Neural cell (in vitro differentiated cells): ENCODE results near the gene TANC2.

Experiments used
- RAD21 ChIP-seq: fragments of 450-650 bp; conservative IDR thresholded peaks from 2 replicates; pipeline ENCODE4 v1.6.1; 2014; ENCODE audit warnings: antibody characterized with exemption, mild to moderate bottlenecking, moderate library complexity
- REST ChIP-seq: IDR thresholded peaks from 2 replicates; pipeline ENCODE4 v1.6.1; 2012; ENCODE audit warnings: borderline replicate concordance
- TF ChIP-seq, protein P1 (sequence below): fragments of 450-650 bp; IDR thresholded peaks from 2 replicates; pipeline ENCODE4 v1.5.1; 2014; ENCODE audit warnings: antibody characterized with exemption, mild to moderate bottlenecking, moderate library complexity; ENCODE audit not compliant: poor library complexity, severe bottlenecking

DNA sequence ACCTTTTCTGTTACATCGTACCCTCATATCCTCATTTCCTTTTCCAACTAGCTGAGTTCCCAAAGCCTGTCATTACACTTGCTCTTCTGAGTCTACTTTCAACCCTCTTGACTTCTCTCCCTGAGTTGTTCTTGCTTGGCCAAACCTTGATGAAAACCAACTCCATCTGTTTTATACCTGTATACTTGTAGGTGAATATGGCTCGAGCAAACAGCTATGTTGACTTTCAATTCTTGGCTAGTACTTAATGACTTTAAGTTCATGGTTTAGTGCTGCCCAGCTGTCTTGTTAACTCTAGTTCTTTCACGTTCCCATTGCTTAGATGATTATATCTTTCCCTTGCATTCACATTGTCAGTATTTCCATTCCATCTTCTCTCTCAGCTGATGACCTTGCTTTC is 14.8 kb downstream of the TANC2 start:
- TF ChIP-seq REST = no peak
- TF ChIP-seq, protein P1, sequence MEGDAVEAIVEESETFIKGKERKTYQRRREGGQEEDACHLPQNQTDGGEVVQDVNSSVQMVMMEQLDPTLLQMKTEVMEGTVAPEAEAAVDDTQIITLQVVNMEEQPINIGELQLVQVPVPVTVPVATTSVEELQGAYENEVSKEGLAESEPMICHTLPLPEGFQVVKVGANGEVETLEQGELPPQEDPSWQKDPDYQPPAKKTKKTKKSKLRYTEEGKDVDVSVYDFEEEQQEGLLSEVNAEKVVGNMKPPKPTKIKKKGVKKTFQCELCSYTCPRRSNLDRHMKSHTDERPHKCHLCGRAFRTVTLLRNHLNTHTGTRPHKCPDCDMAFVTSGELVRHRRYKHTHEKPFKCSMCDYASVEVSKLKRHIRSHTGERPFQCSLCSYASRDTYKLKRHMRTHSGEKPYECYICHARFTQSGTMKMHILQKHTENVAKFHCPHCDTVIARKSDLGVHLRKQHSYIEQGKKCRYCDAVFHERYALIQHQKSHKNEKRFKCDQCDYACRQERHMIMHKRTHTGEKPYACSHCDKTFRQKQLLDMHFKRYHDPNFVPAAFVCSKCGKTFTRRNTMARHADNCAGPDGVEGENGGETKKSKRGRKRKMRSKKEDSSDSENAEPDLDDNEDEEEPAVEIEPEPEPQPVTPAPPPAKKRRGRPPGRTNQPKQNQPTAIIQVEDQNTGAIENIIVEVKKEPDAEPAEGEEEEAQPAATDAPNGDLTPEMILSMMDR = no peak
- no peak for TF ChIP-seq RAD21
